Neural progenitor cell (in vitro differentiated cells): ENCODE data around the gene IGFBP6.

ENCODE experiments used
- CTCF ChIP-seq: fragments of 200-600 bp; sonication (generic); IDR thresholded peaks from 2 replicates; pipeline ENCODE4 v1.5.1; 2017; ENCODE audit warnings: antibody characterized with exemption, mild to moderate bottlenecking
- EZH2 ChIP-seq: fragments of 200-600 bp; sonication (generic); IDR thresholded peaks from 2 replicates; pipeline ENCODE4 v1.6.1; 2017; ENCODE audit warnings: antibody characterized with exemption, mild to moderate bottlenecking, moderate library complexity

GRCh38 chr12:53120685-53121525, 23.4 kb downstream of the IGFBP6 start:
- TF ChIP-seq CTCF (no peak), EZH2 (no peak)
